K562 (cell line): Measurements from ENCODE around the gene TEDC1. TPM values are rescaled to one million over a fixed set of nuclear protein-coding genes. Genes with fewer than 3 reads are reported as not detected.
A peak's percentile ranks its signal among the peaks of the same experiment; 100 is the strongest.

Source experiments
- ATAC-seq: fragments of 200-7000 bp; cut with Tn5 transposase; 3 replicates; pipeline ENCODE4 v1.9.1; 2020; ENCODE audit warnings: moderate library complexity
- BruUV-seq: library from RNA; stranded (reverse); fragments of 400-500 nt; replicated peaks from 2 replicates; lab custom pipeline; 2021; lab: Mats Ljungman, UMichigan
- CTCF ChIA-PET: fragments of 300-600 bp; formaldehyde crosslinking; extraction: SDS; loops from one replicate; lab custom pipeline; 2021; ENCODE audit warnings: low intra/inter-chr PET ratio; lab: Yijun Ruan, JAX
- POLR2A ChIA-PET: fragments of 300-600, 350-650 bp; sonication (Branson Sonifier 250); formaldehyde crosslinking; extraction: SDS; loops from one replicate; lab custom pipeline; 2021; ENCODE audit warnings: antibody characterized with exemption, inconsistent platforms; lab: Yijun Ruan, JAX
- DNase-seq, 4 experiments: peaks; one replicate each; pipeline versions ENCODE4 v3.0.0 to v3.0.0-alpha.2; 2011 to 2018; ENCODE audit warnings: low spot score in 3 of 4, mixed read lengths in 3 of 4; ENCODE audit errors: extremely low read depth in 1 of 4
- FAIRE-seq: peaks from 2 replicates; lab custom pipeline; 2011; peaks lifted over from hg19 to GRCh38; lab: Jason Lieb, UNC
- H2AFZ ChIP-seq: 2 replicates; pipeline ENCODE4 v1.6.0; 2011; ENCODE audit warnings: low read depth, low read length, control low read depth, inconsistent platforms
- H3K27ac ChIP-seq: fragments of 200-600 bp; 3 replicates; pipeline ENCODE4 v1.8.0; 2011; ENCODE audit warnings: low read depth, mild to moderate bottlenecking, control low read depth, inconsistent platforms, low read length, moderate library complexity, mixed read lengths; ENCODE audit errors: extremely low read depth
- H3K27me3 ChIP-seq, 2 experiments: fragments of 300-600 bp in 1 of 2; 2 replicates in 1 of 2; 3 replicates in 1 of 2; pipeline versions ENCODE4 v1.6.0 to v1.8.0; 2011; ENCODE audit warnings: inconsistent platforms in 2 of 2, low read length in 2 of 2, mild to moderate bottlenecking in 1 of 2, mixed read lengths in 1 of 2, moderate library complexity in 1 of 2; ENCODE audit not compliant: control insufficient read depth in 2 of 2, insufficient read depth in 2 of 2
- H3K36me3 ChIP-seq: fragments of 300-600 bp; 3 replicates; pipeline ENCODE4 v1.8.0; 2011; ENCODE audit warnings: mild to moderate bottlenecking, low read length, inconsistent platforms; ENCODE audit not compliant: control insufficient read depth, insufficient read depth
- H3K4me1 ChIP-seq, 2 experiments: fragments of 200-600 bp in 1 of 2; replicated peaks in 1 of 2; 2 replicates in 1 of 2; 3 replicates in 1 of 2; pipeline versions ENCODE4 v1.5.1 to v1.8.0; 2011; ENCODE audit warnings: inconsistent platforms in 2 of 2, low read length in 2 of 2, mild to moderate bottlenecking in 1 of 2, mixed read lengths in 1 of 2, moderate library complexity in 1 of 2; ENCODE audit not compliant: control insufficient read depth in 2 of 2, insufficient read depth in 2 of 2
- H3K4me2 ChIP-seq: 2 replicates; pipeline ENCODE4 v1.6.1; 2011; ENCODE audit warnings: low read length, control low read depth, inconsistent platforms, mixed read lengths; ENCODE audit not compliant: insufficient read depth
- H3K4me3 ChIP-seq: fragments of 200-600 bp; sonication (generic), shearing (Covaris generic); 2 replicates; pipeline ENCODE4 v1.5.1; 2016; ENCODE audit warnings: control low read depth, inconsistent platforms
- H3K79me2 ChIP-seq: fragments of 200-600 bp; 3 replicates; pipeline ENCODE4 v1.8.0; 2011; ENCODE audit warnings: low read length, inconsistent platforms; ENCODE audit not compliant: control insufficient read depth, insufficient read depth
- H3K9ac ChIP-seq, 2 experiments: 2 replicates each; pipeline versions ENCODE4 v1.6.0 to v1.6.1; 2011; ENCODE audit warnings: low read depth in 2 of 2, low read length in 2 of 2, control low read depth in 1 of 2, inconsistent platforms in 1 of 2, mild to moderate bottlenecking in 1 of 2, mixed read lengths in 1 of 2; ENCODE audit not compliant: insufficient read depth in 1 of 2
- H3K9me1 ChIP-seq: one replicate; pipeline ENCODE4 v1.6.0; 2011; ENCODE audit warnings: inconsistent platforms, mild to moderate bottlenecking, low read length, moderate library complexity; ENCODE audit not compliant: control insufficient read depth, insufficient read depth
- H3K9me3 ChIP-seq: replicated peaks from 2 replicates; pipeline ENCODE4 v1.5.1; 2011; ENCODE audit warnings: low read depth, low read length, inconsistent platforms; ENCODE audit not compliant: control insufficient read depth, insufficient read depth
- H4K20me1 ChIP-seq: replicated peaks from 2 replicates; pipeline ENCODE4 v1.6.1; 2011; ENCODE audit warnings: low read length, inconsistent platforms, mixed read lengths; ENCODE audit not compliant: control insufficient read depth, insufficient read depth
- ARNT ChIP-seq, 2 experiments: fragments of 450-650 bp; IDR thresholded peaks; 2 replicates each; pipeline ENCODE4 v1.6.1; 2016; ENCODE audit warnings: mild to moderate bottlenecking in 1 of 2
- CTBP1 ChIP-seq: fragments of 450-650 bp; IDR thresholded peaks from 2 replicates; pipeline ENCODE4 v1.6.1; 2016; ENCODE audit warnings: borderline replicate concordance
- FOXM1 ChIP-seq, 2 experiments: fragments of 450-650 bp in 1 of 2; sonication (generic) in 1 of 2; formaldehyde crosslinking in 1 of 2; IDR thresholded peaks; 2 replicates each; pipeline versions ENCODE4 v1.6.1 to v1.9.0; 2017 to 2022; ENCODE audit warnings: low read depth in 2 of 2, mild to moderate bottlenecking in 2 of 2, missing genetic modification reagents in 1 of 2, moderate library complexity in 1 of 2
- GABPB2 ChIP-seq: fragments of 250-450 bp; sonication (Bioruptor Pico); conservative IDR thresholded peaks from 2 replicates; pipeline ENCODE4 v1.5.1; 2021; ENCODE audit warnings: mild to moderate bottlenecking
- TAL1 ChIP-seq: fragments of 450-650 bp; IDR thresholded peaks from 2 replicates; pipeline ENCODE4 v1.6.1; 2016; ENCODE audit warnings: mild to moderate bottlenecking
- TOE1 ChIP-seq, 2 experiments: fragments of 450-650 bp in 1 of 2; sonication (generic) in 1 of 2; formaldehyde crosslinking in 1 of 2; IDR thresholded peaks; 2 replicates each; pipeline versions ENCODE4 v1.7.1 to v1.8.0; 2016 to 2022; ENCODE audit warnings: borderline replicate concordance in 2 of 2, mild to moderate bottlenecking in 2 of 2, antibody characterized with exemption in 1 of 2, inconsistent platforms in 1 of 2, low read depth in 1 of 2, missing genetic modification reagents in 1 of 2, moderate library complexity in 1 of 2
- ZNF232 ChIP-seq: sonication (generic); formaldehyde crosslinking; IDR thresholded peaks from 2 replicates; pipeline ENCODE4 v1.8.0; 2022; ENCODE audit warnings: mild to moderate bottlenecking, missing genetic modification reagents
- ZNF354B ChIP-seq: fragments of 250-450 bp; sonication (Bioruptor Pico); IDR thresholded peaks from 2 replicates; pipeline ENCODE4 v1.4.0; 2020
- ZNF445 ChIP-seq: fragments of 250-450 bp; sonication (Bioruptor Pico); IDR thresholded peaks from 2 replicates; pipeline ENCODE4 v1.4.0; 2020; ENCODE audit warnings: low read depth, mild to moderate bottlenecking, moderate library complexity
- ZNF707 ChIP-seq: fragments of 250-450 bp; sonication (Bioruptor Pico); conservative IDR thresholded peaks from 2 replicates; pipeline ENCODE4 v1.8.0; 2022; ENCODE audit warnings: inconsistent platforms, mild to moderate bottlenecking, moderate library complexity
- ZNF780A ChIP-seq: fragments of 250-450 bp; sonication (Bioruptor Pico); IDR thresholded peaks from 2 replicates; pipeline ENCODE4 v1.5.0; 2021; ENCODE audit warnings: mild to moderate bottlenecking
- WGBS: fragments of 100-300 bp; shearing (Covaris generic); methylation state at CpG from one replicate; pipeline ENCODE4 v1.1.6; 2016; ENCODE audit warnings: low coverage, mixed read lengths; ENCODE audit not compliant: insufficient coverage; ENCODE audit errors: missing lambda C conversion rate; 5-methylcytosine and 5-hydroxymethylcytosine counted together
- in situ Hi-C: fragments of 300-500 bp; cut with MboI; formaldehyde crosslinking; loops from 4 replicates; pipeline ENCODE4 v1.15.0; 2018; ENCODE audit warnings: inconsistent platforms, mixed read lengths
- intact Hi-C: fragments of 100-400 bp; cut with micrococcal nuclease; formaldehyde crosslinking; loops from 2 replicates; pipeline ENCODE4 v1.14.2; 2022
- polyA plus RNA-seq, 8 experiments: library from polyadenylated mRNA; depleted of rRNA in 4 of 8; stranded (reverse) in 5 of 8; unstranded in 3 of 8; fragments of >200 nt; fragmentation: Nextera tagmentation in 2 of 8; fragmentation: Illumina TruSeq in 1 of 8; extraction: Ambion mirVana in 2 of 8; extraction: Trizol in 1 of 8; gene quantifications; 2 replicates each; pipeline versions ENCODE4 v1.2.1 to v1.2.3, GENCODE V29; 2011 to 2014; ENCODE audit warnings: inconsistent platforms in 1 of 8, missing spikeins in 1 of 8
- total RNA-seq, 7 experiments: library from RNA; depleted of rRNA in 6 of 7; stranded (reverse); fragments of >200 nt in 6 of 7; fragmentation: Illumina TruSeq in 2 of 7; extraction: Trizol in 2 of 7; gene quantifications; 2 replicates each; pipeline versions ENCODE4 v1.2.1 to v1.2.3, GENCODE V29; 2011 to 2021; ENCODE audit warnings: low replicate concordance in 1 of 7
- TF ChIP-seq, protein P1 (sequence below): sonication (generic); formaldehyde crosslinking; IDR thresholded peaks from 2 replicates; pipeline ENCODE4 v1.8.1; 2022; ENCODE audit warnings: missing genetic modification reagents
- TF ChIP-seq, protein P2 (sequence below): fragments of 450-650 bp; IDR thresholded peaks from 2 replicates; pipeline ENCODE4 v1.6.1; 2017; ENCODE audit warnings: antibody characterized with exemption, mild to moderate bottlenecking

The TEDC1 gene
- total and polyA plus RNA-seq, 9 of the 15 experiments (the other 6 are each of a cell fraction or from before 2014, with no cell fraction given): 0.21 to 28.3 (median 5.9) TPM

DNA sequence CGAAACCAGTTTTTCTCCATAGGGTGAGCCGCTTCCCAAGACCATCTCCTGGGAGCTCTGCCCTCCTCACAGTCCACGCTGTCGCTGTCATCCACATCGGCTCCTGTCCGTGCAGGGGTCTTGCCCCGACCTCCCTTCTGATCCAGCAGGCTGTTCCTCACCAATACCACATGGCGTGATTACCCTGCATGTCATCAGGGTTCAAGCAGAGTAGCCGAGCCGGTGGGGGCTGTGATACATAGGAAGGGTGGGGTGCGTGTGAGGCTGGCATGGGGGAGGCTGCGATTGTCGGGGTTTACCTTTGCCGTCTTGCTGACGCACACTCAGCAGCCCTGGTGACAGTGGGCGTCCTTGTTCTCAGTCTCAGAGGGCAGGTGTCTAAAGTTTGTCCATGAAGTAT, 17.0 kb downstream of the TEDC1 start:
- no peak for FAIRE-seq

More for the DNA sequence above, 17.0 kb downstream of the TEDC1 start:
- BruUV-seq: no TSS peak
- Histone ChIP-seq H3K79me2 (no peaks in the 10 kb centered on the region), H3K9me1 (no peaks in the 10 kb centered on the region), H3K36me3 (no peaks in the 10 kb centered on the region), H4K20me1 (no peaks in the 10 kb centered on the region), H3K9me3 (no peaks in the 10 kb centered on the region), H3K27me3 (peaks cover 23 to 55% of the 10 kb centered on the region in 2 experiments), H3K9ac (peak overlapping the region in 1 of 2 experiments; percentile 45; a peak in 1 of 4 replicates), H2AFZ (no peak overlapping the region), H3K27ac (no peak overlapping the region), H3K4me2 (no peak overlapping the region), H3K4me1 (no peaks in the 10 kb centered on the region; a peak in 1 of 5 replicates), H3K4me3 (no peak overlapping the region)
- DNase-seq: no peak
- intact Hi-C loops (no loop called here), in situ Hi-C loops (no loop called here)
- ChIA-PET CTCF (no interaction called here), POLR2A (interaction anchor here (0.7 kb wide), 1 partner anchor 134 kb away, joined by 3 read pairs; no protein-coding TSS in a partner anchor)
- 13% methylated on average over 15 of the region's 16 CpGs for WGBS
- TF ChIP-seq CTBP1: no peak
- TF ChIP-seq TOE1 (IDR thresholded peaks at IDR 0.05; ENCODE audit: borderline replicate concordance): no peak
- no peak for TF ChIP-seq TOE1 (CRISPR knock-in tag; IDR thresholded peaks at IDR 0.05; ENCODE audit: borderline replicate concordance, low read depth)
- TF ChIP-seq ZNF780A (CRISPR knock-in tag): no peak
- TF ChIP-seq, protein P1, sequence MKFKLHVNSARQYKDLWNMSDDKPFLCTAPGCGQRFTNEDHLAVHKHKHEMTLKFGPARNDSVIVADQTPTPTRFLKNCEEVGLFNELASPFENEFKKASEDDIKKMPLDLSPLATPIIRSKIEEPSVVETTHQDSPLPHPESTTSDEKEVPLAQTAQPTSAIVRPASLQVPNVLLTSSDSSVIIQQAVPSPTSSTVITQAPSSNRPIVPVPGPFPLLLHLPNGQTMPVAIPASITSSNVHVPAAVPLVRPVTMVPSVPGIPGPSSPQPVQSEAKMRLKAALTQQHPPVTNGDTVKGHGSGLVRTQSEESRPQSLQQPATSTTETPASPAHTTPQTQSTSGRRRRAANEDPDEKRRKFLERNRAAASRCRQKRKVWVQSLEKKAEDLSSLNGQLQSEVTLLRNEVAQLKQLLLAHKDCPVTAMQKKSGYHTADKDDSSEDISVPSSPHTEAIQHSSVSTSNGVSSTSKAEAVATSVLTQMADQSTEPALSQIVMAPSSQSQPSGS (CRISPR knock-in tag): no peak
- no peak for TF ChIP-seq ZNF707 (CRISPR knock-in tag)
- no peak for TF ChIP-seq GABPB2 (CRISPR knock-in tag)
- TF ChIP-seq TAL1: no peak
- TF ChIP-seq ZNF445 (CRISPR knock-in tag): no peak
- no peak for TF ChIP-seq ZNF232 (CRISPR knock-in tag)
- TF ChIP-seq FOXM1 (IDR thresholded peaks at IDR 0.05; ENCODE audit: low read depth): no peak
- no peak for TF ChIP-seq FOXM1 (CRISPR knock-in tag; IDR thresholded peaks at IDR 0.05; ENCODE audit: low read depth)
- TF ChIP-seq ARNT (IDR thresholded peaks at IDR 0.05): no peak
- TF ChIP-seq ZNF354B (CRISPR knock-in tag): no peak
- TF ChIP-seq, protein P2, sequence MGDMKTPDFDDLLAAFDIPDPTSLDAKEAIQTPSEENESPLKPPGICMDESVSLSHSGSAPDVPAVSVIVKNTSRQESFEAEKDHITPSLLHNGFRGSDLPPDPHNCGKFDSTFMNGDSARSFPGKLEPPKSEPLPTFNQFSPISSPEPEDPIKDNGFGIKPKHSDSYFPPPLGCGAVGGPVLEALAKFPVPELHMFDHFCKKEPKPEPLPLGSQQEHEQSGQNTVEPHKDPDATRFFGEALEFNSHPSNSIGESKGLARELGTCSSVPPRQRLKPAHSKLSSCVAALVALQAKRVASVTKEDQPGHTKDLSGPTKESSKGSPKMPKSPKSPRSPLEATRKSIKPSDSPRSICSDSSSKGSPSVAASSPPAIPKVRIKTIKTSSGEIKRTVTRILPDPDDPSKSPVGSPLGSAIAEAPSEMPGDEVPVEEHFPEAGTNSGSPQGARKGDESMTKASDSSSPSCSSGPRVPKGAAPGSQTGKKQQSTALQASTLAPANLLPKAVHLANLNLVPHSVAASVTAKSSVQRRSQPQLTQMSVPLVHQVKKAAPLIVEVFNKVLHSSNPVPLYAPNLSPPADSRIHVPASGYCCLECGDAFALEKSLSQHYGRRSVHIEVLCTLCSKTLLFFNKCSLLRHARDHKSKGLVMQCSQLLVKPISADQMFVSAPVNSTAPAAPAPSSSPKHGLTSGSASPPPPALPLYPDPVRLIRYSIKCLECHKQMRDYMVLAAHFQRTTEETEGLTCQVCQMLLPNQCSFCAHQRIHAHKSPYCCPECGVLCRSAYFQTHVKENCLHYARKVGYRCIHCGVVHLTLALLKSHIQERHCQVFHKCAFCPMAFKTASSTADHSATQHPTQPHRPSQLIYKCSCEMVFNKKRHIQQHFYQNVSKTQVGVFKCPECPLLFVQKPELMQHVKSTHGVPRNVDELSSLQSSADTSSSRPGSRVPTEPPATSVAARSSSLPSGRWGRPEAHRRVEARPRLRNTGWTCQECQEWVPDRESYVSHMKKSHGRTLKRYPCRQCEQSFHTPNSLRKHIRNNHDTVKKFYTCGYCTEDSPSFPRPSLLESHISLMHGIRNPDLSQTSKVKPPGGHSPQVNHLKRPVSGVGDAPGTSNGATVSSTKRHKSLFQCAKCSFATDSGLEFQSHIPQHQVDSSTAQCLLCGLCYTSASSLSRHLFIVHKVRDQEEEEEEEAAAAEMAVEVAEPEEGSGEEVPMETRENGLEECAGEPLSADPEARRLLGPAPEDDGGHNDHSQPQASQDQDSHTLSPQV: no peak
- no peak for ATAC-seq
